GM12873 (cell line): Measurements from ENCODE around the gene ZBTB20.

Source experiments
- CTCF ChIP-seq: IDR thresholded peaks from 2 replicates; pipeline ENCODE4 v1.5.1; 2012; ENCODE audit warnings: low read depth, mild to moderate bottlenecking, moderate library complexity, low read length, control low read depth; ENCODE audit not compliant: insufficient read depth; ENCODE audit errors: missing control alignments

ZBTB20 gene

DNA sequence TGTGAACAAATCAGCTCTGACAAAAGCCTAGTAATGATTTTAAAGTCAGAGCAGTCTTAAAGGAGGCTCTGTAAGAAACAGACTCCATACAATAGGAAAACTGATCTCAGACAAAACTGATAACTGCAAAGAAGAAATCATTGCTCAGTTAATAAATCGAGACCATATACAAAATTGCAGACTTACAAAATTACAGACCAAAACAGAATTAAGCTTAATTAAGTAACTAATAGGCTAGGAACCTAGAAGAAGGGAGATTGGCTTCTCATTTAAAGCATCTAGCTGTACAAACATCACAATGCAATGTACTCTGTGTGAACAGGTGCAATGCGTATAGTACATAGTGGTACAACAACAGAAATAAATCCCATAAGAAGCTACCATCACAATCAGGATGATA lies 46.3 kb downstream of the ZBTB20 start:
- TF ChIP-seq CTCF: no peak

- no peak for TF ChIP-seq CTCF
These were observed 47.0 kb downstream of the ZBTB20 start for GRCh38 chr3:115099986-115100571.

DNA sequence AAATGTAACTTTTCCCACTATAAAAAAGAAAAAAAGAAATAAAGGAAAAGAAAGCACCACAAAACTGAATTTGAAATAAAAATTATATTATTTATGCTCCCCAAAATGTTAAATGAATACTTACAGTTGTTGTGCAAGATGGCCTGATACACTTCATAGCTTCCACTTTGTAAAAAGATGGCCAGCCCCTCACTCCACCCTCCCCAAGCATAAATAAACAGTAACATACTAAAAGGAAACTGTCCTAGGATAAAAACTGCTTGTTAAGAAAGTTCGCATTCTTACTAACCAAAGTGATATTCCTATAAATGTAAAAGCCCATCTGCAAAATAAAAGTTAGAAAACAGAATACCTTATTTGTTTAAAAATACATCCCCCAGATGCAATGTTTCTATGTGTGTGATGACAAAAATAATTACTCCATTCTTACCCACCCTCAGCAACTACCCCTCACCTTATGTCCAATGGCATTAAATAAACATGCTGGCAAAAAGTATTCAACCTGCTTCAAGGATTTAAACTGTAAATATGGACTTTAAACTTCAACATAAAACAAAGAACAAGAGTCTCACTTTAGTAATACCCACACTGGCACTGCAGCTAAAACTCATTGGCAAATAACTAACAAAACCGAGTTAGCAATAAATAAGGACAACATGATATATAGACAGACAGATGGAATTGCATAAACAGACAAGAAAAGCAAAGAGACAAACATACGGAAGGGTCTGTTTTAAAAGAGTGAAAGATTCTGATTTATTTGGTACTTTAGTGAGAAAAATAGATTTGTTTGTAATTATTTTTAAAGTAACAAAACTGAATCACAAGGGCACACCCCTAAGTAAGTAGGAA lies 47.7 kb downstream of the ZBTB20 start:
- no peak for TF ChIP-seq CTCF

DNA sequence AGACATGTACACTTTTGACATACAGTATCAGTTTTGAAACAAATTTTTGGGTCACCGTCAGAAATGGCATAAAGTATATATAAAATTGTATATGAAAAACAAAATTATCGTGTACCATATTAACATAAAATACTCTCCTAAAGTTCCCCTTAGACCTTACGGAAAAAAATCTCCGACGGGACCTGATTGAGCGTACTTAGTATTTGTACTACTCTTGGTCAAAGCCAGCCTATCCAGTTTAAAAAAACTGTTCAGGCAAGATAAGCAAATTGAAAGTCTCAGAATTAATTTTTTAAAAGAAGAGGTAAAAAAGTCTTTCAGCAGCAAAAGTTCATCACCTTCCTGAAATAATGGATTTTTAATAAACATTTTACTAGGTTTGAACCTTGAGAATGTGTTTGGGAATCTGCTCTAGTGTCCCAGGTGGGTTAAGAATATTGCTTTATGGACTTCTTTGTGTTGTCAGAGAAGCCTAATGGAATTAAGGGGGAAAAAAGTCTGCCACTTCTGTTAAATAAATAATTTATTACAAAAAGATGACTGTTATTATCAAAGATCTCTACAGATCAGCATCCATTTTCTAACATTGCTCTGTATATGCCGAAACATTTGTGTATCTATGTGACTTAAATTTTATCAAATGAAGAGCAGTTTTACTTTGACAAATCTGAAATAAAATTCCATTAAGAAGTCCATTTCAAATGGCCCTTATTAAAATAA lies 48.6 kb downstream of the ZBTB20 start:
- no peak for TF ChIP-seq CTCF

DNA sequence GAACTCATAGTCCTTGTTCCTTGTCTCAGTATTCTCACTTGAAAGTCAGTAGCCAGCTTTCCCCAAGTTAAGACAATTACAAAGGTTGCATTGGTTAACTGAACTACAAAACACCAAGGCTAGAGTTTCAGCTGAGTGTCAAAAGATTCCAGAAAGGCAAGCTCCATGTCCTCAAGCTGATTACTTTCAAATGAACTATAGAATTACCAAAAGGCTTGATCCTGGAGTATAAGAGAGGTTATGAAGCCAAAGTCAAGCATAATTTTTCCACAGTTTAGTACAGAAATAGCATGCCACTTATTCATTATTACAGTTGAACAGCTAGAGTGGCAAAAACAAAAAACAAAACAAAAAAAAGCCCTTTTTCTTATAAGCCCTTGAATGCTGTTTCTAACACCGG lies 51.9 kb downstream of the ZBTB20 start:
- no peak for TF ChIP-seq CTCF

DNA sequence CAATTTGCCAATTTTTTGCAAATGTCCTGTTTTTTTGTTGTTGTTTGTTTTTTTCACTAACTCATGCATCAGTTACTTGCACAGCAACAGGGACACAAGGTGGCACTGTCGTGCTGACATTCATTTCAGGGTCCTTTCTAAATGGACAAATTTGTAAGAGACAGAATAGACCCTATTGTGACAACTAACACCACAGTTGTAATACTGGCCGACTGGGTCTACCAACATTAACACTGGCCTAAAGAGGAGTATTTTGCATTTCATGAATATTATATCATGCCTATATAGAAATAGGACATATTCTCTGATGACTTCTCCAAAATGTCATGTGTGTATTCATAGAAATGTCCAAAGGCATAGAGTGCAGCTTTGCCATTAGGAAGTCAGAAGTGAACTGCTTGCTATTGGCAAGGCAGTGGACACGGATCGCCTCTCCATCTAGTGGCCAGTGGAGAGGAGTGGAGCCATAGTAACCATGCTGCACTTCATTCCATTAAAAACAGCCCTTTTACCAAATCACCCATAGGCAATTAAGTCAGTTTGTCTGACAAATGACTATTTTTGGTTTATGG lies 54.8 kb downstream of the ZBTB20 start:
- peak; percentile 69 for TF ChIP-seq CTCF

DNA sequence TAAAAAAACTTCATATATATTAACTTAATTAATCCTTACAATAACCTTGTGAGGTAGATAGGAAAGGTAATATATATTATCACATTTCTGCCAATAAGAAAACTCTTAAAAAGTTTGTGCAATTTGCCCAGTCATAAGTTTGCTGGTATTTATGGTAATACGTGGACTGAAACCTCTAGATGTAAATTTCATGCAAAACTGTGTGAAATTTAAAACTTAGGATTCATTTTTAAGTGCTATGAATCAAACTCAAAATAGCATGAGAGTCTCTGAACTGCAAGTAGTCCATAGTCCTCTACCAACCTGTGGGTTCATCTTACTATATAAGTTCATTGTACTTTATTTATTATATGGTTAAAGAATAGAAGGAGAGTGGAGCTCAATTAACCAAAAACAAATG lies 56.4 kb downstream of the ZBTB20 start:
- no peak for TF ChIP-seq CTCF
